ENCODE data around the gene DOCK4. TPM values are rescaled to one million over a fixed set of nuclear protein-coding genes. Genes with fewer than 3 reads are reported as not detected.

The DOCK4 gene
- total and polyA plus RNA-seq, 2 of the 8 experiments (the other 6 are each of a cell fraction or from before 2014, with no cell fraction given), result 5.1 to 23.6 TPM

DNA sequence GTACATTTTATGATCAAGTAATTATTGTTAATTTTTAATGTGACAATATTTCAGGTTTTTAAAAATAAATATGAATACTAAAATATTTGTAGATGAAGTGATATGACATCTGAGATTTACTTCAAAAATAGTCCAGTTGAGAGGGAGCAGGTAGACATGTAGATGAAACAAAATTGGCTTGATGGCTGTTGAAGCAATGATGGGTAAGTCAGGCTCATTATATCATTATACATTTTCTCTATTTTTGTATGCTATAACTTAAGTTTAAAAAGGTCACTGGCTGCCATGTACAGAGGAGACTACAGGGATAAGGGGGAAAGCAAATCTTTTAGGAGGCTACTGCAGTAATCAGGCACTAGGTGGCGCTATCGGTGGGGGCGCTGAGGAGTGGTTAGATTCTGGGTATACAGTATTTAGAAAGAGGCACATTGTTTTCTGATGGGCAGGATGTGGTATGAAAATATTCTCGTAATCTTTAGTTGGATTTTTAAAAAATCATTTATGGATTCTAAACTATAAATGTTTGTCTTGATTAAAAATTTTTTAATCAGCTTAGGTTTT is 454.1 kb downstream of the DOCK4 start:
- H2BK12ac ChIP-seq (ENCODE audit: low read depth, low read length), result no peak overlapping the region
- no peak overlapping the region for H3K9ac ChIP-seq (replicated peaks in 1 of 4; ENCODE audit: extremely low read depth in 1 of 4, low read depth in 3 of 4, low read length in 3 of 4)
- DNase-seq (ENCODE audit: low read depth in 1 of 2, low spot score in 2 of 2) (peak in 1 of 2 experiments; percentile 86), FAIRE-seq (no peak)
- no peak overlapping the region for H2AFZ ChIP-seq (ENCODE audit: low read length)
- H3K27ac ChIP-seq (ENCODE audit: low read depth, low read length), result no peak overlapping the region
- no peaks in the 10 kb centered on the region for H4K20me1 ChIP-seq (replicated peaks in 1 of 2; ENCODE audit: control insufficient read depth in 1 of 2, insufficient read depth in 2 of 2, low read length in 2 of 2)
- H4K5ac ChIP-seq (ENCODE audit: insufficient read length, low read depth, low read length), result no peak overlapping the region
- no peaks in the 10 kb centered on the region for H3K23me2 ChIP-seq (ENCODE audit: low read depth, low read length)
- ChIA-PET CTCF (ENCODE audit: partially characterized antibody) (interaction anchor here (0.6 to 12.4 kb wide), 28 partner anchors 9 to 1278 kb away, joined by 3 to 274 read pairs (median 4); no protein-coding TSS in a partner anchor), POLR2A (ENCODE audit: partially characterized antibody) (interaction anchor here (0.6 kb wide), 2 partner anchors 187 to 653 kb away, joined by 4 read pairs; no protein-coding TSS in a partner anchor)
- H3K18ac ChIP-seq (ENCODE audit: extremely low read depth, low read length), result no peak overlapping the region
- no peak overlapping the region for H2BK20ac ChIP-seq (ENCODE audit: low read length)
- H2BK120ac ChIP-seq (replicated peaks; ENCODE audit: low read depth, low read length), result no peak overlapping the region
- no peak overlapping the region for H2BK5ac ChIP-seq (ENCODE audit: low read depth, low read length)
- no peak overlapping the region for H3K14ac ChIP-seq (ENCODE audit: insufficient read length)
- H3K27me3 ChIP-seq (replicated peaks in 1 of 4; ENCODE audit: control insufficient read depth in 3 of 4, extremely low read depth in 1 of 4, insufficient read depth in 3 of 4, low read length in 3 of 4), result no peaks in the 10 kb centered on the region
- no peak overlapping the region for H4K91ac ChIP-seq (replicated peaks; ENCODE audit: insufficient read length, low read length)
- H3K79me2 ChIP-seq (ENCODE audit: control insufficient read depth in 1 of 2, insufficient read depth in 2 of 2, low read length in 2 of 2), result no peaks in the 10 kb centered on the region
- H3K4ac ChIP-seq (replicated peaks; ENCODE audit: insufficient read length, low read depth, low read length), result no peak overlapping the region
- peaks cover 0 to 3% (median 0%) of the 10 kb centered on the region in 4 experiments; a peak in 3 of 7 replicates for H3K4me1 ChIP-seq (replicated peaks in 1 of 4; ENCODE audit: control insufficient read depth in 3 of 4, insufficient read depth in 4 of 4, low read length in 3 of 4)
- TF ChIP-seq RAD21 (IDR thresholded peaks at IDR 0.05 in 1 of 2, conservative IDR thresholded peaks at IDR 0.05 in 1 of 2; ENCODE audit: low read depth in 2 of 2, low read length in 2 of 2) (peak; percentile 76 to 79), SIN3A (conservative IDR thresholded peaks at IDR 0.05 in 1 of 2, IDR thresholded peaks at IDR 0.05 in 1 of 2; ENCODE audit: low read depth in 1 of 2, low read length in 2 of 2) (no peak), SIRT6 (IDR thresholded peaks at IDR 0.05; ENCODE audit: low read length) (no peak)
- TF ChIP-seq, protein P1, sequence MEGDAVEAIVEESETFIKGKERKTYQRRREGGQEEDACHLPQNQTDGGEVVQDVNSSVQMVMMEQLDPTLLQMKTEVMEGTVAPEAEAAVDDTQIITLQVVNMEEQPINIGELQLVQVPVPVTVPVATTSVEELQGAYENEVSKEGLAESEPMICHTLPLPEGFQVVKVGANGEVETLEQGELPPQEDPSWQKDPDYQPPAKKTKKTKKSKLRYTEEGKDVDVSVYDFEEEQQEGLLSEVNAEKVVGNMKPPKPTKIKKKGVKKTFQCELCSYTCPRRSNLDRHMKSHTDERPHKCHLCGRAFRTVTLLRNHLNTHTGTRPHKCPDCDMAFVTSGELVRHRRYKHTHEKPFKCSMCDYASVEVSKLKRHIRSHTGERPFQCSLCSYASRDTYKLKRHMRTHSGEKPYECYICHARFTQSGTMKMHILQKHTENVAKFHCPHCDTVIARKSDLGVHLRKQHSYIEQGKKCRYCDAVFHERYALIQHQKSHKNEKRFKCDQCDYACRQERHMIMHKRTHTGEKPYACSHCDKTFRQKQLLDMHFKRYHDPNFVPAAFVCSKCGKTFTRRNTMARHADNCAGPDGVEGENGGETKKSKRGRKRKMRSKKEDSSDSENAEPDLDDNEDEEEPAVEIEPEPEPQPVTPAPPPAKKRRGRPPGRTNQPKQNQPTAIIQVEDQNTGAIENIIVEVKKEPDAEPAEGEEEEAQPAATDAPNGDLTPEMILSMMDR (IDR thresholded peaks at IDR 0.05; ENCODE audit: control extremely low read depth in 1 of 3, insufficient read depth in 1 of 3, low read depth in 1 of 3, low read length in 3 of 3), result peak; percentile 75 to 84 (median 84)
- no peak overlapping the region for H4K8ac ChIP-seq (ENCODE audit: extremely low read depth, insufficient read depth, low read length)
- H2AK5ac ChIP-seq (ENCODE audit: low read depth, low read length), result no peak overlapping the region
- no peaks in the 10 kb centered on the region for H3K36me3 ChIP-seq (ENCODE audit: control insufficient read depth in 2 of 4, insufficient read depth in 4 of 4, low read length in 3 of 4)
- no peaks in the 10 kb centered on the region for H3K9me3 ChIP-seq (ENCODE audit: insufficient read depth in 2 of 2, low read depth in 1 of 2, low read length in 1 of 2)
- H3K4me3 ChIP-seq (ENCODE audit: extremely low read depth in 1 of 4, insufficient read depth in 2 of 4, low read depth in 3 of 4, low read length in 4 of 4), result no peak overlapping the region
- H3K56ac ChIP-seq (replicated peaks; ENCODE audit: insufficient read length, low read depth, low read length), result no peak overlapping the region
- 23% methylated on average over 4 of the region's 4 CpGs; no CpG with 5 or more reads in 1 of the 2 experiments for WGBS, 2 experiments (ENCODE audit: extremely low coverage in 1 of 2, insufficient coverage in 1 of 2, insufficient read length in 1 of 2, insufficient replicate concordance in 2 of 2, low coverage in 1 of 2, low lambda C conversion rate in 2 of 2, missing lambda C conversion rate in 1 of 2)
- H2BK15ac ChIP-seq (ENCODE audit: low read length), result no peak overlapping the region
- no peak overlapping the region for H3K4me2 ChIP-seq (ENCODE audit: insufficient read depth in 1 of 2, low read depth in 2 of 2, low read length in 2 of 2)
- no peak overlapping the region for H3K23ac ChIP-seq (ENCODE audit: insufficient read length)
- no peaks in the 10 kb centered on the region for H3K79me1 ChIP-seq (ENCODE audit: low read depth, low read length)

Measured in H1 (cell line).